Stimulated activated CD4-positive, alpha-beta T cell treated with anti-CD3 and anti-CD28 coated beads, Interleukin-4, amount 100 ng/mL, for 48 hours (primary cell): Measurements from ENCODE around the gene ZNF567.
A peak's percentile ranks its signal among the peaks of the same experiment; 100 is the strongest.
"Not testable (repeated sequence)": the region's sequence is repeated elsewhere in the genome, so short reads cannot be mapped to it uniquely, and the experiment has no call there.

ENCODE experiments used
- DNase-seq, 2 donors: peaks; one replicate each; pipeline ENCODE4 v3.0.0-alpha.2; 2020; ENCODE audit warnings: low read depth in 2 of 2

ZNF567 gene

GRCh38 chr19:36687214-36688056 lies at the start of gene ZNF567:
Gene ZNF567 (plus strand): TSS chr19:36687612. CDS start chr19:36694868, 7,256 bp downstream.
- DNase-seq: peak; percentile 98

- no peak for DNase-seq
Measured at GRCh38 chr19:36638862-36639510, 48.4 kb upstream of the ZNF567 start.

GRCh38 chr19:36646746-36647145 lies 40.7 kb upstream of the ZNF567 start:
- DNase-seq: no peak

- no peak for DNase-seq
Measured at GRCh38 chr19:36652958-36653357, 34.5 kb upstream of the ZNF567 start.

- no peak for DNase-seq
Measured at GRCh38 chr19:36665832-36666231, 21.6 kb upstream of the ZNF567 start.

- DNase-seq: no peak
Measured at GRCh38 chr19:36668646-36669045, 18.8 kb upstream of the ZNF567 start.

GRCh38 chr19:36672368-36672767 lies 15.0 kb upstream of the ZNF567 start:
- DNase-seq: no peak

GRCh38 chr19:36674201-36674600 lies 13.2 kb upstream of the ZNF567 start:
- no peak for DNase-seq

GRCh38 chr19:36679455-36679854 lies 8.0 kb upstream of the ZNF567 start:
- DNase-seq: no peak

- DNase-seq: no peak
Measured at GRCh38 chr19:36685835-36686234, 1.6 kb upstream of the ZNF567 start.

GRCh38 chr19:36686365-36687213 lies 823 bp upstream of the ZNF567 start:
- DNase-seq: no peak

- DNase-seq: no peak
Measured at GRCh38 chr19:36688058-36688457, 646 bp downstream of the ZNF567 start.

- DNase-seq: no peak
Measured at GRCh38 chr19:36707134-36707533, 19.7 kb downstream of the ZNF567 start.

GRCh38 chr19:36709423-36709822 lies 22.0 kb downstream of the ZNF567 start:
- no peak for DNase-seq

- no peak for DNase-seq
Measured at GRCh38 chr19:36719687-36720556, 32.5 kb downstream of the ZNF567 start.

GRCh38 chr19:36736166-36736565 lies 48.8 kb downstream of the ZNF567 start:
- DNase-seq: not testable (repeated sequence)

GRCh38 chr19:36745870-36746269 lies 58.5 kb downstream of the ZNF567 start:
- DNase-seq: no peak

- DNase-seq: no peak
Measured at GRCh38 chr19:36747750-36748149, 60.3 kb downstream of the ZNF567 start.

- DNase-seq: no peak
Measured at GRCh38 chr19:36748431-36749275, 61.2 kb downstream of the ZNF567 start.

- DNase-seq: not testable (repeated sequence)
Measured at GRCh38 chr19:36749613-36750012, 62.2 kb downstream of the ZNF567 start.
